K562 (cell line): ENCODE data around the gene CCDC78. TPM values are rescaled to one million over a fixed set of nuclear protein-coding genes. Genes with fewer than 3 reads are reported as not detected.

ENCODE experiments used
- ATAC-seq: fragments of 200-7000 bp; cut with Tn5 transposase; 3 replicates; pipeline ENCODE4 v1.9.1; 2020; ENCODE audit warnings: moderate library complexity
- BruUV-seq: library from RNA; stranded (reverse); fragments of 400-500 nt; replicated peaks from 2 replicates; lab custom pipeline; 2021; lab: Mats Ljungman, UMichigan
- CTCF ChIA-PET: fragments of 300-600 bp; formaldehyde crosslinking; extraction: SDS; loops from one replicate; lab custom pipeline; 2021; ENCODE audit warnings: low intra/inter-chr PET ratio; lab: Yijun Ruan, JAX
- POLR2A ChIA-PET: fragments of 300-600, 350-650 bp; sonication (Branson Sonifier 250); formaldehyde crosslinking; extraction: SDS; loops from one replicate; lab custom pipeline; 2021; ENCODE audit warnings: antibody characterized with exemption, inconsistent platforms; lab: Yijun Ruan, JAX
- DNase-seq, 4 experiments: peaks; one replicate each; pipeline versions ENCODE4 v3.0.0 to v3.0.0-alpha.2; 2011 to 2018; ENCODE audit warnings: low spot score in 3 of 4, mixed read lengths in 3 of 4; ENCODE audit errors: extremely low read depth in 1 of 4
- FAIRE-seq: peaks from 2 replicates; lab custom pipeline; 2011; peaks lifted over from hg19 to GRCh38; lab: Jason Lieb, UNC
- H2AFZ ChIP-seq: 2 replicates; pipeline ENCODE4 v1.6.0; 2011; ENCODE audit warnings: low read depth, low read length, control low read depth, inconsistent platforms
- H3K27ac ChIP-seq: fragments of 200-600 bp; 3 replicates; pipeline ENCODE4 v1.8.0; 2011; ENCODE audit warnings: low read depth, mild to moderate bottlenecking, control low read depth, inconsistent platforms, low read length, moderate library complexity, mixed read lengths; ENCODE audit errors: extremely low read depth
- H3K27me3 ChIP-seq, 2 experiments: fragments of 300-600 bp in 1 of 2; 2 replicates in 1 of 2; 3 replicates in 1 of 2; pipeline versions ENCODE4 v1.6.0 to v1.8.0; 2011; ENCODE audit warnings: inconsistent platforms in 2 of 2, low read length in 2 of 2, mild to moderate bottlenecking in 1 of 2, mixed read lengths in 1 of 2, moderate library complexity in 1 of 2; ENCODE audit not compliant: control insufficient read depth in 2 of 2, insufficient read depth in 2 of 2
- H3K36me3 ChIP-seq: fragments of 300-600 bp; 3 replicates; pipeline ENCODE4 v1.8.0; 2011; ENCODE audit warnings: mild to moderate bottlenecking, low read length, inconsistent platforms; ENCODE audit not compliant: control insufficient read depth, insufficient read depth
- H3K4me1 ChIP-seq, 2 experiments: fragments of 200-600 bp in 1 of 2; replicated peaks in 1 of 2; 2 replicates in 1 of 2; 3 replicates in 1 of 2; pipeline versions ENCODE4 v1.5.1 to v1.8.0; 2011; ENCODE audit warnings: inconsistent platforms in 2 of 2, low read length in 2 of 2, mild to moderate bottlenecking in 1 of 2, mixed read lengths in 1 of 2, moderate library complexity in 1 of 2; ENCODE audit not compliant: control insufficient read depth in 2 of 2, insufficient read depth in 2 of 2
- H3K4me2 ChIP-seq: 2 replicates; pipeline ENCODE4 v1.6.1; 2011; ENCODE audit warnings: low read length, control low read depth, inconsistent platforms, mixed read lengths; ENCODE audit not compliant: insufficient read depth
- H3K4me3 ChIP-seq: fragments of 200-600 bp; sonication (generic), shearing (Covaris generic); 2 replicates; pipeline ENCODE4 v1.5.1; 2016; ENCODE audit warnings: control low read depth, inconsistent platforms
- H3K79me2 ChIP-seq: fragments of 200-600 bp; 3 replicates; pipeline ENCODE4 v1.8.0; 2011; ENCODE audit warnings: low read length, inconsistent platforms; ENCODE audit not compliant: control insufficient read depth, insufficient read depth
- H3K9ac ChIP-seq, 2 experiments: 2 replicates each; pipeline versions ENCODE4 v1.6.0 to v1.6.1; 2011; ENCODE audit warnings: low read depth in 2 of 2, low read length in 2 of 2, control low read depth in 1 of 2, inconsistent platforms in 1 of 2, mild to moderate bottlenecking in 1 of 2, mixed read lengths in 1 of 2; ENCODE audit not compliant: insufficient read depth in 1 of 2
- H3K9me1 ChIP-seq: one replicate; pipeline ENCODE4 v1.6.0; 2011; ENCODE audit warnings: inconsistent platforms, mild to moderate bottlenecking, low read length, moderate library complexity; ENCODE audit not compliant: control insufficient read depth, insufficient read depth
- H3K9me3 ChIP-seq: replicated peaks from 2 replicates; pipeline ENCODE4 v1.5.1; 2011; ENCODE audit warnings: low read depth, low read length, inconsistent platforms; ENCODE audit not compliant: control insufficient read depth, insufficient read depth
- H4K20me1 ChIP-seq: replicated peaks from 2 replicates; pipeline ENCODE4 v1.6.1; 2011; ENCODE audit warnings: low read length, inconsistent platforms, mixed read lengths; ENCODE audit not compliant: control insufficient read depth, insufficient read depth
- TBP ChIP-seq: optimal IDR thresholded peaks from 2 replicates; pipeline ENCODE3; 2011; ENCODE audit warnings: low read depth, low read length, improper control_type of control experiment
- WGBS: fragments of 100-300 bp; shearing (Covaris generic); methylation state at CpG from one replicate; pipeline ENCODE4 v1.1.6; 2016; ENCODE audit warnings: low coverage, mixed read lengths; ENCODE audit not compliant: insufficient coverage; ENCODE audit errors: missing lambda C conversion rate; 5-methylcytosine and 5-hydroxymethylcytosine counted together
- in situ Hi-C: fragments of 300-500 bp; cut with MboI; formaldehyde crosslinking; loops from 4 replicates; pipeline ENCODE4 v1.15.0; 2018; ENCODE audit warnings: inconsistent platforms, mixed read lengths
- intact Hi-C: fragments of 100-400 bp; cut with micrococcal nuclease; formaldehyde crosslinking; loops from 2 replicates; pipeline ENCODE4 v1.14.2; 2022
- polyA plus RNA-seq, 8 experiments: library from polyadenylated mRNA; depleted of rRNA in 4 of 8; stranded (reverse) in 5 of 8; unstranded in 3 of 8; fragments of >200 nt; fragmentation: Nextera tagmentation in 2 of 8; fragmentation: Illumina TruSeq in 1 of 8; extraction: Ambion mirVana in 2 of 8; extraction: Trizol in 1 of 8; gene quantifications; 2 replicates each; pipeline versions ENCODE4 v1.2.1 to v1.2.3, GENCODE V29; 2011 to 2014; ENCODE audit warnings: inconsistent platforms in 1 of 8, missing spikeins in 1 of 8
- total RNA-seq, 7 experiments: library from RNA; depleted of rRNA in 6 of 7; stranded (reverse); fragments of >200 nt in 6 of 7; fragmentation: Illumina TruSeq in 2 of 7; extraction: Trizol in 2 of 7; gene quantifications; 2 replicates each; pipeline versions ENCODE4 v1.2.1 to v1.2.3, GENCODE V29; 2011 to 2021; ENCODE audit warnings: low replicate concordance in 1 of 7
- TF ChIP-seq, protein P1 (sequence below): sonication (generic); formaldehyde crosslinking; IDR thresholded peaks from 2 replicates; pipeline ENCODE4 v1.8.0; 2022; ENCODE audit warnings: missing genetic modification reagents, mild to moderate bottlenecking, moderate library complexity, borderline replicate concordance
- TF ChIP-seq, protein P2 (sequence below): fragments of 450-650 bp; conservative IDR thresholded peaks from 2 replicates; pipeline ENCODE4 v1.6.1; 2016; ENCODE audit warnings: missing genetic modification characterization, low read depth, mild to moderate bottlenecking, missing compliant biosample characterization, moderate library complexity

The CCDC78 gene
- total and polyA plus RNA-seq, 9 of the 15 experiments (the other 6 are each of a cell fraction or from before 2014, with no cell fraction given) = 0.24 to 17.7 (median 2.9) TPM

DNA sequence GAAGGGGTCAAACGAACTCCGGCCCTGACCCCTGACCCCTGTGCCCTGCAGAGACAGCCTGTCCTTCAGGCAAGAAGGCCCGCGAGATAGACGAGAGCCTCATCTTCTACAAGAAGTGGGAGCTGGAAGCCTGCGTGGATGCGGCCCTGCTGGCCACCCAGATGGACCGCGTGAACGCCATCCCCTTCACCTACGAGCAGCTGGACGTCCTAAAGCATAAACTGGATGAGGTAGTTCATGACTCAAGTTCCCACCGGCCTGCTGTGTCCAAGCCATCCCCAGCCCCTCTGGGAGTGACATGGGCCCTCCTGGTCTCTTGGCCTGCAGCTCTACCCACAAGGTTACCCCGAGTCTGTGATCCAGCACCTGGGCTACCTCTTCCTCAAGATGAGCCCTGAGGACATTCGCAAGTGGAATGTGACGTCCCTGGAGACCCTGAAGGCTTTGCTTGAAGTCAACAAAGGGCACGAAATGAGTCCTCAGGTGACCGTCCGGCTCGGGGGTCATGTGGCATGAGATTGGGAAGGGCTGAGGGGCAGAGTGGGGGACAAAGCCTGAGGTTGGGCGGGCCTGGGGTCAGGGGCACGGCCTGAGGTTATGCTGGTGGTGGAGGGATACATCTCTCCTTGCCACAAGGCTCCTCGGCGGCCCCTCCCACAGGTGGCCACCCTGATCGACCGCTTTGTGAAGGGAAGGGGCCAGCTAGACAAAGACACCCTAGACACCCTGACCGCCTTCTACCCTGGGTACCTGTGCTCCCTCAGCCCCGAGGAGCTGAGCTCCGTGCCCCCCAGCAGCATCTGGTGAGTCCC lies 40.0 kb upstream of the CCDC78 start:
- Histone ChIP-seq H3K9ac (peak overlapping the region in 1 of 2 experiments; percentile 61; a peak in 1 of 4 replicates), H3K9me1 (no peaks in the 10 kb centered on the region), H3K4me3 (no peak overlapping the region), H3K4me2 (no peak overlapping the region), H2AFZ (no peak overlapping the region), H3K79me2 (no peaks in the 10 kb centered on the region), H3K27ac (no peak overlapping the region), H3K27me3 (peaks cover 0 to 6% of the 10 kb centered on the region in 2 experiments; a peak in 1 of 5 replicates), H3K9me3 (no peaks in the 10 kb centered on the region), H4K20me1 (0 out of 2 replicates have a peak, but pooled peaks cover 3% of the 10 kb centered on the region), H3K4me1 (peaks cover 0 to 80% of the 10 kb centered on the region in 2 experiments; a peak in 2 of 5 replicates), H3K36me3 (no peaks in the 10 kb centered on the region)
- FAIRE-seq (no peak), DNase-seq (no peak), ATAC-seq (no peak)
- intact Hi-C loops (no loop called here), in situ Hi-C loops (no loop called here)
- BruUV-seq = no TSS peak
- 15% methylated on average over 27 of the region's 29 CpGs for WGBS
- TF ChIP-seq, protein P1, sequence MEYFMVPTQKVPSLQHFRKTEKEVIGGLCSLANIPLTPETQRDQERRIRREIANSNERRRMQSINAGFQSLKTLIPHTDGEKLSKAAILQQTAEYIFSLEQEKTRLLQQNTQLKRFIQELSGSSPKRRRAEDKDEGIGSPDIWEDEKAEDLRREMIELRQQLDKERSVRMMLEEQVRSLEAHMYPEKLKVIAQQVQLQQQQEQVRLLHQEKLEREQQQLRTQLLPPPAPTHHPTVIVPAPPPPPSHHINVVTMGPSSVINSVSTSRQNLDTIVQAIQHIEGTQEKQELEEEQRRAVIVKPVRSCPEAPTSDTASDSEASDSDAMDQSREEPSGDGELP (CRISPR knock-in tag) = peak; percentile 13; the same call in 1 of the 2 replicates
- TF ChIP-seq, protein P2, sequence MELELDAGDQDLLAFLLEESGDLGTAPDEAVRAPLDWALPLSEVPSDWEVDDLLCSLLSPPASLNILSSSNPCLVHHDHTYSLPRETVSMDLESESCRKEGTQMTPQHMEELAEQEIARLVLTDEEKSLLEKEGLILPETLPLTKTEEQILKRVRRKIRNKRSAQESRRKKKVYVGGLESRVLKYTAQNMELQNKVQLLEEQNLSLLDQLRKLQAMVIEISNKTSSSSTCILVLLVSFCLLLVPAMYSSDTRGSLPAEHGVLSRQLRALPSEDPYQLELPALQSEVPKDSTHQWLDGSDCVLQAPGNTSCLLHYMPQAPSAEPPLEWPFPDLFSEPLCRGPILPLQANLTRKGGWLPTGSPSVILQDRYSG (tag) = no peak
- peak; percentile 20 for TF ChIP-seq TBP
- ChIA-PET POLR2A (interaction anchor here (1.0 to 1.5 kb wide), 2 partner anchors 24 to 25 kb away, joined by 3 to 4 read pairs; partner anchors contain the start of gene CIAO3), CTCF (no interaction called here)
